ENCODE measurements around the gene LAMA2.

DNA sequence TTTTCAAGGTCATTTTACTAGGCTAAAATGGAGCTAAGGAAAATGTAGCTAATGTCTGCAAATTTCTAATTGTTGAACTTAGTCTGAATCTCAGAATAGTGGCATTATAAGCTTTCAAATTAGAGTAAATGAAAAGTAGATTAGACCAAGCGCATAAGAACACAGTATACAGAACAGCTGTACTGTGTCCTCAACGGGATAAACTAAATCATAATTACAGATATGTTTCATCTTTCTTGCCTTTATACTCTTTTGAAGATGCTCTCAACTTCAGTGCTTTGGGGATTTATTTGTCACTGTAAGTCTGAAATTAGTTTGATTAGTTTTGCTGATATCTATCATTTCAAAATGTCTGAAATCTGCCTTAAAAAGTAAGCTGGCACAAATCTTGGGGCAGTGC is 305.4 kb downstream of the LAMA2 start:
- TF ChIP-seq, protein P1, sequence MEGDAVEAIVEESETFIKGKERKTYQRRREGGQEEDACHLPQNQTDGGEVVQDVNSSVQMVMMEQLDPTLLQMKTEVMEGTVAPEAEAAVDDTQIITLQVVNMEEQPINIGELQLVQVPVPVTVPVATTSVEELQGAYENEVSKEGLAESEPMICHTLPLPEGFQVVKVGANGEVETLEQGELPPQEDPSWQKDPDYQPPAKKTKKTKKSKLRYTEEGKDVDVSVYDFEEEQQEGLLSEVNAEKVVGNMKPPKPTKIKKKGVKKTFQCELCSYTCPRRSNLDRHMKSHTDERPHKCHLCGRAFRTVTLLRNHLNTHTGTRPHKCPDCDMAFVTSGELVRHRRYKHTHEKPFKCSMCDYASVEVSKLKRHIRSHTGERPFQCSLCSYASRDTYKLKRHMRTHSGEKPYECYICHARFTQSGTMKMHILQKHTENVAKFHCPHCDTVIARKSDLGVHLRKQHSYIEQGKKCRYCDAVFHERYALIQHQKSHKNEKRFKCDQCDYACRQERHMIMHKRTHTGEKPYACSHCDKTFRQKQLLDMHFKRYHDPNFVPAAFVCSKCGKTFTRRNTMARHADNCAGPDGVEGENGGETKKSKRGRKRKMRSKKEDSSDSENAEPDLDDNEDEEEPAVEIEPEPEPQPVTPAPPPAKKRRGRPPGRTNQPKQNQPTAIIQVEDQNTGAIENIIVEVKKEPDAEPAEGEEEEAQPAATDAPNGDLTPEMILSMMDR (IDR thresholded peaks at IDR 0.05; ENCODE audit: insufficient read depth, low read depth, low read length) = no peak
- TF ChIP-seq EZH2 (IDR thresholded peaks at IDR 0.05; ENCODE audit: insufficient read depth, low read length) = no peak
